ENCODE data around the gene VAPB. TPM values are rescaled to one million over a fixed set of nuclear protein-coding genes. Genes with fewer than 3 reads are reported as not detected.

VAPB gene
- total and polyA plus RNA-seq, 2 of the 4 experiments (the other 2 are of a cell fraction), result 9.1 to 26.0 TPM

GRCh38 chr20:58372806-58373205 is 16.2 kb upstream of the VAPB start:
- no peaks in the 10 kb centered on the region; the same call in 1 of the 2 replicates for H3K36me3 ChIP-seq (ENCODE audit: control insufficient read depth, insufficient read depth, low read length)
- H3K4ac ChIP-seq (ENCODE audit: low read depth, low read length), result no peak overlapping the region
- no peaks in the 10 kb centered on the region for H3K79me1 ChIP-seq (ENCODE audit: low read depth in 1 of 2, low read length in 2 of 2)
- no peaks in the 10 kb centered on the region for H3K27me3 ChIP-seq (ENCODE audit: control insufficient read depth, insufficient read depth, low read length)
- H4K91ac ChIP-seq (ENCODE audit: insufficient read depth, low read depth, low read length), result no peak overlapping the region
- H4K20me1 ChIP-seq (ENCODE audit: insufficient read depth, low read length), result no peaks in the 10 kb centered on the region
- no peak overlapping the region for H3K23ac ChIP-seq (ENCODE audit: low read depth, low read length)
- H2AK9ac ChIP-seq (replicated peaks; ENCODE audit: low read depth, low read length, poor library complexity), result no peak overlapping the region
- peaks cover 7% of the 10 kb centered on the region for H3K9me1 ChIP-seq (ENCODE audit: insufficient read depth, low read length)
- no peak overlapping the region for H4K5ac ChIP-seq (ENCODE audit: low read depth, low read length)
- TF ChIP-seq SMC3 (IDR thresholded peaks at IDR 0.05; ENCODE audit: low read depth, low read length) (no peak), CHD1 (IDR thresholded peaks at IDR 0.05; ENCODE audit: low read depth, low read length) (no peak), BHLHE40 (IDR thresholded peaks at IDR 0.05; ENCODE audit: low read depth, low read length) (no peak), MAZ (IDR thresholded peaks at IDR 0.05; ENCODE audit: borderline replicate concordance, low read depth, low read length) (no peak), FOS (IDR thresholded peaks at IDR 0.05; ENCODE audit: low read depth, low read length) (no peak), RCOR1 (IDR thresholded peaks at IDR 0.05; ENCODE audit: insufficient replicate concordance, low read length) (no peak), CEBPB (IDR thresholded peaks at IDR 0.05; ENCODE audit: low read depth, low read length) (no peak), USF2 (IDR thresholded peaks at IDR 0.05; ENCODE audit: low read depth, low read length) (no peak), POLR2A (IDR thresholded peaks at IDR 0.05; ENCODE audit: low read depth, low read length) (no peak), RAD21 (IDR thresholded peaks at IDR 0.05; ENCODE audit: low read length) (no peak), MXI1 (IDR thresholded peaks at IDR 0.05; ENCODE audit: borderline replicate concordance, low read depth, low read length) (no peak), NFE2L2 (IDR thresholded peaks at IDR 0.05; ENCODE audit: low read depth, low read length) (no peak)
- TF ChIP-seq, protein P1, sequence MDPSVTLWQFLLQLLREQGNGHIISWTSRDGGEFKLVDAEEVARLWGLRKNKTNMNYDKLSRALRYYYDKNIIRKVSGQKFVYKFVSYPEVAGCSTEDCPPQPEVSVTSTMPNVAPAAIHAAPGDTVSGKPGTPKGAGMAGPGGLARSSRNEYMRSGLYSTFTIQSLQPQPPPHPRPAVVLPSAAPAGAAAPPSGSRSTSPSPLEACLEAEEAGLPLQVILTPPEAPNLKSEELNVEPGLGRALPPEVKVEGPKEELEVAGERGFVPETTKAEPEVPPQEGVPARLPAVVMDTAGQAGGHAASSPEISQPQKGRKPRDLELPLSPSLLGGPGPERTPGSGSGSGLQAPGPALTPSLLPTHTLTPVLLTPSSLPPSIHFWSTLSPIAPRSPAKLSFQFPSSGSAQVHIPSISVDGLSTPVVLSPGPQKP (IDR thresholded peaks at IDR 0.05; ENCODE audit: borderline replicate concordance, low read depth, low read length), result no peak
- no peak overlapping the region for H3K27ac ChIP-seq (ENCODE audit: insufficient read depth, low read length)
- dilution Hi-C loops (cut with HindIII; ENCODE audit: low sequenced_read_pairs, unreplicated experiment) (no loop called here), in situ Hi-C loops (cut with MboI; ENCODE audit: low sequenced_read_pairs) (no loop called here), intact Hi-C loops (cut with micrococcal nuclease) (no loop called here)
- ATAC-seq (ENCODE audit: low read depth) (no peak), DNase-seq (no peak)
- ChIA-PET CTCF (interaction anchor here (0.6 to 0.8 kb wide), 2 partner anchors 66 to 74 kb away, joined by 3 read pairs; no protein-coding TSS in a partner anchor), POLR2A (ENCODE audit: unreplicated experiment) (interaction anchor here (0.7 kb wide), 1 partner anchor 19 kb away, joined by 3 read pairs; no protein-coding TSS in a partner anchor)
- no peak overlapping the region for H2BK120ac ChIP-seq (ENCODE audit: low read depth, low read length)
- no TSS peak for BruUV-seq (replicated peaks)
- no peak overlapping the region for H3K56ac ChIP-seq (ENCODE audit: extremely low read depth, insufficient read depth, low read length)
- no peak overlapping the region for H2AK5ac ChIP-seq (ENCODE audit: low read depth, low read length)
- H3K9me3 ChIP-seq (ENCODE audit: control insufficient read depth, insufficient read depth, low read length), result no peaks in the 10 kb centered on the region
- H2AFZ ChIP-seq (replicated peaks; ENCODE audit: low read length, poor library complexity), result no peak overlapping the region
- no peak overlapping the region for H3K4me2 ChIP-seq (ENCODE audit: low read depth, low read length)
- no peak overlapping the region for H3K9ac ChIP-seq (ENCODE audit: low read depth, low read length)
- no peaks in the 10 kb centered on the region; the same call in 1 of the 2 replicates for H3K4me1 ChIP-seq (ENCODE audit: control insufficient read depth, insufficient read depth, low read length)
- H3K14ac ChIP-seq (replicated peaks; ENCODE audit: low read depth, low read length), result no peak overlapping the region
- no peak overlapping the region for H2BK15ac ChIP-seq (ENCODE audit: low read depth, low read length)
- 53% methylated on average over 5 of the region's 9 CpGs; no CpG with 5 or more reads in 1 of the 2 experiments for WGBS, 2 experiments (ENCODE audit: extremely low coverage in 2 of 2, insufficient read length in 1 of 2)
- no peak overlapping the region for H3K18ac ChIP-seq (ENCODE audit: low read depth, low read length)
- no peak overlapping the region for H4K8ac ChIP-seq (ENCODE audit: low read depth in 2 of 2, low read length in 2 of 2)
- no peak overlapping the region for H2BK20ac ChIP-seq (ENCODE audit: low read depth, low read length)
- H2BK5ac ChIP-seq (ENCODE audit: low read depth, low read length, poor library complexity, severe bottlenecking), result no peak overlapping the region
- no peak overlapping the region for H3K4me3 ChIP-seq (ENCODE audit: insufficient read depth, low read depth, low read length)

Data from IMR-90 (cell line).